Colonic mucosa (tissue), 4 donors: ENCODE data around the gene LINC00237. TPM values are rescaled to one million over a fixed set of nuclear protein-coding genes. Genes with fewer than 3 reads are reported as not detected.

Experiments
- DNase-seq: peaks from one replicate; pipeline ENCODE4 v3.0.0-alpha.2; 2020
- H3K27ac ChIP-seq: fragments of 200-600 bp; one replicate; pipeline ENCODE4 v1.8.0; 2021
- H3K27me3 ChIP-seq: fragments of 200-600 bp; one replicate; pipeline ENCODE4 v1.8.0; 2021
- H3K36me3 ChIP-seq: fragments of 200-600 bp; one replicate; pipeline ENCODE4 v1.8.0; 2021
- H3K4me1 ChIP-seq: fragments of 200-600 bp; one replicate; pipeline ENCODE4 v1.8.0; 2021; ENCODE audit warnings: mild to moderate bottlenecking
- H3K4me3 ChIP-seq: fragments of 200-600 bp; one replicate; pipeline ENCODE4 v1.8.0; 2021
- H3K9ac ChIP-seq, 2 donors: one replicate each; pipeline ENCODE4 v1.7.0; 2013; ENCODE audit warnings: control low read depth in 2 of 2, low read depth in 2 of 2, low read length in 2 of 2
- H3K9me3 ChIP-seq: fragments of 200-600 bp; one replicate; pipeline ENCODE4 v1.8.0; 2021
- CTCF ChIP-seq: fragments of 200-600 bp; IDR thresholded peaks from one replicate; pipeline ENCODE4 v1.8.0; 2022; ENCODE audit warnings: antibody characterized with exemption, mild to moderate bottlenecking
- intact Hi-C: fragments of 100-400 bp; cut with DNase I; formaldehyde crosslinking; loops from one replicate; pipeline ENCODE4 v1.14.1; 2022
- total RNA-seq, 2 donors: library from RNA; stranded (reverse); fragmentation: NEBNext Ultra II Directional in 1 of 2; extraction: Animal tissue kit (Norgen Biotek cat#: 25700) in 1 of 2; gene quantifications; one replicate each; pipeline ENCODE4 v1.2.1, GENCODE V29; 2021
- donor health status: healthy.
- donor health status: DM: no; HTN: no; CAD: no.
- donor health status: DM: no; HTN: no; CAD: no.

Gene LINC00237
- total RNA-seq, 2 donors from 2014 or later = not detected

DNA sequence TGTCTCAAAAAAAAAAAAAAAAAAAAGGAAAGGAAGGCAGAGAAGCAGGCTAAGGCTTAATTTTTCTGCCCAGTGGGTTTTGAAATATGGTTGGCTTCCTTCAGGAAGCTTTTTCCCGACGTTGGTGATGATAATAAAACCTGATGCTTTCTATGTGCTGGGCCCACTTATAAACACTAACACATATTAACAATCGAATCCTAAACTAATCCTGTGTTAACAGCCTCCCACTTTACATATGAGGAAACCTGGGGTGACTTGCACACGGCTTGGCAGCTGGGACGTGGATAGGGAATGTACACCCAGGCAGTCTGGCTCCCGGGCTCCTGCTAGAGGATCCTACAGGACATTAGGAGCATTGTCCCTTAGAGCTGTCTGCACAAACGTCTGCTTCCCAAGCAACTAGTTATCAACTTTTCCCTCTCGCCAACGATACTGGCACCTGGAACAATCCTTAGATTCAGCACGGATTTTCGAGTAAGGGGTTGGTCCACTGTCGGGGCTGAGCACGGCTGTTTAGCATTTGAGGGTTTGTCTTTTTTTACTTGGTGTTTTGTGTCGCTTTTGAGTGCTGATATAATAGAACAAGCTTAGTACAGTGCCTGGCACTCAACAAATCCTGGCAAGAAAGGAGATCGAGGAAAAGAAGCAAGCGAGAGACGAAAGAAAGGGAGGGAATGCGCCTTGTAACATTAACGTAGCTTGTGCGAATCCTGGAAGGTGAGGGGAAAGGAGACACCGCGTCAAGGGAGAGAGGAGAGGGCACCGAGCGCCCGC, 19.1 kb upstream of the LINC00237 start:
- Histone ChIP-seq H3K9me3 (no peaks in the 10 kb centered on the region), H3K4me1 (no peaks in the 10 kb centered on the region), H3K27me3 (no peaks in the 10 kb centered on the region), H3K4me3 (peak overlapping the region; percentile 89), H3K36me3 (no peaks in the 10 kb centered on the region), H3K27ac (peak overlapping the region; percentile 64), H3K9ac (peak overlapping the region; percentile 53 to 86)
- intact Hi-C loops = no loop called here
- peak; percentile 60 for DNase-seq
- no peak for TF ChIP-seq CTCF

- no peak for TF ChIP-seq CTCF
- no peak overlapping the region for H3K27ac ChIP-seq
- intact Hi-C loops = no loop called here
- no peaks in the 10 kb centered on the region for H3K9me3 ChIP-seq
- H3K36me3 ChIP-seq = no peaks in the 10 kb centered on the region
- H3K27me3 ChIP-seq = no peaks in the 10 kb centered on the region
- no peak overlapping the region for H3K4me3 ChIP-seq
- no peak for DNase-seq
- no peaks in the 10 kb centered on the region for H3K4me1 ChIP-seq
- no peak overlapping the region for H3K9ac ChIP-seq
Observed at GRCh38 chr20:21124190-21124589, 18.0 kb upstream of the LINC00237 start.

DNA sequence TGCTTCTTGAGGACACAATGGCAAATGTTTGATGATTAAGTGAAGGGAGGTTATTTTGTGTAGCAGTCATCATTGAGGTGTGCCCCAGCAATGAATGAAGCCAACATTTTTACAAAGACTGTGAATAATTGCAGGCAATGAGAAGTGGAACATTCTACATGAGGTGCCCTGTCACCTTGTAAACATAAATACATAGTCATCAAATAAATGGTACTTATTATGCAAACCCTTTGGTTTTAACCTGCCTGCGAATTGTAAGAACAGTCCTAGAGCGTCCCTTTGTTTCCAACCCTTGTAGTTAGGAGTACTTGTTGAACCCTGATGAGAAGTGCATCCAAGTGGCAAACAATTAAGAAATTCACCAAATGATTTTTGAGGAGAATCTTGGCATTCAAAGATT, 12.6 kb upstream of the LINC00237 start:
- intact Hi-C loops = no loop called here
- no peak for TF ChIP-seq CTCF
- no peak overlapping the region for H3K9ac ChIP-seq
- no peak overlapping the region for H3K4me3 ChIP-seq
- no peaks in the 10 kb centered on the region for H3K4me1 ChIP-seq
- H3K9me3 ChIP-seq = no peaks in the 10 kb centered on the region
- no peaks in the 10 kb centered on the region for H3K36me3 ChIP-seq
- DNase-seq = no peak
- no peaks in the 10 kb centered on the region for H3K27me3 ChIP-seq
- H3K27ac ChIP-seq = no peak overlapping the region

GRCh38 chr20:21118138-21118537, 12.0 kb upstream of the LINC00237 start:
- Histone ChIP-seq H3K27me3 (no peaks in the 10 kb centered on the region), H3K36me3 (no peaks in the 10 kb centered on the region), H3K9me3 (no peaks in the 10 kb centered on the region), H3K9ac (no peak overlapping the region), H3K27ac (no peak overlapping the region), H3K4me1 (no peaks in the 10 kb centered on the region), H3K4me3 (no peak overlapping the region)
- TF ChIP-seq CTCF = no peak
- DNase-seq = no peak
- intact Hi-C loops = no loop called here

DNA sequence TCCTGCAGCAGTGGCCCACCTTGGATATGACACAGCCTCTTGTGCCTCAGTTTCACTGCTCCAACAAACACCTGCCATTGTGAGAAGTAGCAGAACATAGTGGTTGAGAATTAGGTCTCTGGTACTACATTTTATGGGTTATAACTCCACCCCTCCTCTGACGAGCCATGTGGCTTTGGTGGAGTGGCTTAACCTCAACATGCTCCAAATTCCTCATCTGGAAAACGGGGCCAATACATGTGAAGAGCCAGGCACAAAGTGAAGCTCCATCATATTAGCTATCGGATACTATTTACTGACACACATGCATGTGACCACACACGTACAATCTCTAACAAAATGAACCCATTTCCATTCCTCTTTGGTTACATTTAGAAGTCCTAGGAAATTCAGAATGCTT, 11.4 kb upstream of the LINC00237 start:
- intact Hi-C loops = no loop called here
- no peak for TF ChIP-seq CTCF
- H3K9me3 ChIP-seq = no peaks in the 10 kb centered on the region
- no peak for DNase-seq
- no peaks in the 10 kb centered on the region for H3K4me1 ChIP-seq
- H3K4me3 ChIP-seq = no peak overlapping the region
- no peak overlapping the region for H3K27ac ChIP-seq
- no peak overlapping the region for H3K9ac ChIP-seq
- H3K36me3 ChIP-seq = no peaks in the 10 kb centered on the region
- no peaks in the 10 kb centered on the region for H3K27me3 ChIP-seq
